ENCODE measurements around the gene LRRN4CL.
"Not testable (repeated sequence)": the region's sequence is repeated elsewhere in the genome, so short reads cannot be mapped to it uniquely, and the experiment has no call there.

LRRN4CL gene

GRCh38 chr11:62676698-62677097 is 12.6 kb downstream of the LRRN4CL start:
- DNase-seq (ENCODE audit: low read depth, low spot score) = no peak

- DNase-seq (ENCODE audit: low read depth, low spot score) = not testable (repeated sequence)
Observed at GRCh38 chr11:62675415-62675814, 13.9 kb downstream of the LRRN4CL start.

DNA sequence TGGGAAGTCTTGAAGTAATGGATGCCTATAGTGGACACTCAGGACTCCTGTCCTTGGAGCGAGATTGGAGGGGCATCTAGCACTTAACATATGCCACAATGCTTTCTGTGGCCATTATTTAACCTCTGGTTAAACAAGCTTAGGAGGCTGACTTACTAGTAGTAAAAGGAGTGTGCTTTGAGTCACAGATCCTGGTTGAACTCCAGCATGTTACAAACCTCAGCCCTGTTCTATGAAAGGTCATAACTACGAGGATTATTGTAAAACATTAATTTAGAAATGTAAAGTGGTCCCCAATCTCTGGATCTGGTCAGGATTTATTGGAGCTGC is 16.2 kb downstream of the LRRN4CL start:
- no peak for DNase-seq (ENCODE audit: low read depth, low spot score)

DNA sequence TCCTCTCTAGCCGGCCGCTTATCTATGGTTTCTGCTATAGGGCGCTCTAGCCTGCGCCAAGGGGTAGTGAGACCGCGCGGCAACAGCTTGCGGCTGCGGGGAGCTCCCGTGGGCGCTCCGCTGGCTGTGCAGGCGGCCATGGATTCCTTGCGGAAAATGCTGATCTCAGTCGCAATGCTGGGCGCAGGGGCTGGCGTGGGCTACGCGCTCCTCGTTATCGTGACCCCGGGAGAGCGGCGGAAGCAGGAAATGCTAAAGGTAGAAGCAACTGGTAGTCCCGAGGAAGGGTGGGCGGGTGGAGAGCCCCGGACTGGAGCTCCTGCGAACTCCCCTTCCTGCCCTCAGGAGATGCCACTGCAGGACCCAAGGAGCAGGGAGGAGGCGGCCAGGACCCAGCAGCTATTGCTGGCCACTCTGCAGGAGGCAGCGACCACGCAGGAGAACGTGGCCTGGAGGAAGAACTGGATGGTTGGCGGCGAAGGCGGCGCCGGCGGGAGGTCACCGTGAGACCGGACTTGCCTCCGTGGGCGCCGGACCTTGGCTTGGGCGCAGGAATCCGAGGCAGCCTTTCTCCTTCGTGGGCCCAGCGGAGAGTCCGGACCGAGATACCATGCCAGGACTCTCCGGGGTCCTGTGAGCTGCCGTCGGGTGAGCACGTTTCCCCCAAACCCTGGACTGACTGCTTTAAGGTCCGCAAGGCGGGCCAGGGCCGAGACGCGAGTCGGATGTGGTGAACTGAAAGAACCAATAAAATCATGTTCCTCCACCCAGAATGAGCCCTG is 17.5 kb downstream of the LRRN4CL start, which contains the start of the genes LBHD1 and UQCC3:
TSS of gene LBHD1 (minus strand) at position 660 of the 782 bp plus-strand sequence. CDS start 2,236 bp downstream, outside the sequence.
TSS of gene UQCC3 (plus strand) at position 66 of the 782 bp plus-strand sequence. CDS start at position 139, 73 bp downstream.
- DNase-seq (ENCODE audit: low read depth, low spot score) = peak; percentile 89

DNA sequence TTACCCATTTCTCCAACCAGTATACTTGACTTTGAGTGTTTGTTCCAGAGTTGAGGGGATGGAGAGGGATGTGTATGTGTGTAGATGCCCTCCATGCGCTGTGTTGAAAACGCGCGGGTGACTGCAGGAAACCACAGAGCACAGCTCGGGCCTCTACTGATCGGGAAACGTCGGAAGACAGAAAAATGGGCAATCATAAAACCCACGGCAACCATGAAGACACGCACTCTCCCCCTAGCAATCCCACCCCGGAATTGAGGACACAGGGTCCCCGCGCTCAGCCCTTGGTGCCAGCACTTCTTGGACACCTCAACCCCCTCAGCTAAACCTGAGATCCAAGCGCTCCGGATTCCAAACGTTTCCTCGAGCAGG is 18.1 kb downstream of the LRRN4CL start:
- no peak for DNase-seq (ENCODE audit: low read depth, low spot score)

DNA sequence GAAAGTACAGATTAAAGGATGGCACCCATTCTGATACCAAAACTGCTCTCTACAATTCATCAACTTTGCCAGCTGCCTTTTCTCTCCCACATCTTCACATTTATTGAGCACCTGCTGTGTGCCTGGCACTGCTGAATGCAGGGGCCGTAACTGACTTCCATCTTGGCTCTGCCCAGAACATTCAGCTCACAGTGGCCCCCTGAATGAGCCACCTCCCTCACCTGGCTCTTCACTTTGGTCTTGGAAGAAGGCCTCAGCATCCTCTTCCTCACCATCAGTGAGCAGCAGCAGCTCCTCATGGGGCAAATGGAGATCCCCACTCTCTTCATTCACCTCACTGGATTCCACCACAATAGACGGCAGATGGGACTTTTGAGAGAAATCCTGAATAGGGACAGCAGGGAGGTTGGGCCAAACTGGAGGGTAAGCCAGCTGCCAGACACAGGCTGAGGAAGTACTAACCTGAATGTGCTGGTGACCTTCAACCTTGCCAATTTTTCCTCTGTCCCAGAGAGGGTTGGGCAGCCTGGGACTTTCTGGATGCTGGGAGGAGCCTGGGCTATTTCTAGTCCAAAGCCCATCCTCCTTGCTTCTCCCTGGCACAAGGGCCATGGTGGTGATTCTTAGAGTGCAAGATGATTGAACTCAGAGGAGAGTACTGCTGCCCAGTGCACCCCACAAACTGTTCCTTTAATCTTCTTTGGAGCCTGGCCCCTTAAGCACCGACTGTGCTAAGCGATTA is 19.7 kb downstream of the LRRN4CL start:
- peak; percentile 35 for DNase-seq (ENCODE audit: low read depth, low spot score)

GRCh38 chr11:62667460-62667859 is 21.9 kb downstream of the LRRN4CL start:
- DNase-seq (ENCODE audit: low read depth, low spot score) = no peak

DNA sequence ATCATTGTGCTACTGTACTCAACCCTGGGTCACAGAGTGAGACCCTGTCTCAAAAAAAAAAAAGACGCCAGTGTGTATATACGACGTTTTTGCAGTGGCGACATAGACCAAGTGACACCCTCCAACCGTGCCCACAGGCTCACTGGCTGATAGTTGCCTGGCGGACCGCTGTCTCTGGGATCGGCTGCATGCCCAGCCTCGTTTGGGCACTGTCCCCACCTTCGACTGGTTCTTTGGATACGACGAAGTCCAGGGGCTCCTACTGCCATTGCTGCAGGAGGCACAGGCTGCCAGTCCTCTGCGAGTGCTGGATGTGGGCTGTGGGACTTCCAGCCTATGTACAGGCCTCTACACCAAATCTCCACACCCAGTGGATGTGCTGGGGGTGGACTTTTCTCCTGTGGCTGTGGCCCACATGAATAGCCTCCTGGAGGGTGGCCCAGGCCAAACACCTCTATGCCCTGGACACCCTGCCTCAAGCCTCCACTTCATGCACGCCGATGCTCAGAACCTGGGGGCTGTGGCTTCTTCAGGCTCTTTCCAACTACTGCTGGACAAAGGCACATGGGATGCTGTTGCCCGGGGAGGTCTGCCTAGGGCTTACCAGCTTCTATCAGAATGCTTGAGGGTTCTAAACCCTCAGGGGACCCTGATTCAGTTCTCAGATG is 22.9 kb downstream of the LRRN4CL start:
- DNase-seq (ENCODE audit: low read depth, low spot score) = peak; percentile 27

DNA sequence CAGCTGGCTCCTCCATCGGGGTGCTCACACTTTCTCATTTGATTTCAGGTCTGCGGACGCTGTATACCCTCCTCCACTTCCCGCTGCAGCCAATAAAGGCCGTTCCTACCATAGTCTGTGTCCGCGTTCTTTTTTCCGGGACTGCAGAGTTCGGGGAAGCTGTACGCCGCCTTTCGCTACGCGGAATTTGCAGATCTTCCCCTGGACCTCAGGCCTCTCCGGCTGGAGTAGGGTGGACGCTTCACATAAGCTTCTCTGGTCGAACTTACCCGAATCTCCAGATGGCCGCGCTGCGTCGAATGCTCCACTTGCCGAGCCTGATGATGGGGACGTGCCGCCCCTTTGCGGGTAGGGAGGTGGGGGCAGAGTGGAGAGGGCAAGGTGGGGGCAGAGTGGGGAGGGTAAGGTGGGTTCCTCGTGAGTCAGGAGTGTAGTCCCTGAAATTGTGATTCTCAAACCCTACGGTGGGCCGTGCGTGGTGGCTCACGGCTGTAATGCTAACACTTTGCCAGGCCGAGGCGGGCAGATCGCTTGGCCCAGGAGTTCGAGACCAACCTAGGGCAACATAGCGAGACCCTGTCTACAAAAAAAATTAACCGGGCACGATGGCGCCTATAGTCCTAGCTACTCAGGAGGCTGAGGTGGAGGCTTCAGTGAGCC is 23.6 kb downstream of the LRRN4CL start:
- no peak for DNase-seq (ENCODE audit: low read depth, low spot score)

- peak; percentile 96 for DNase-seq (ENCODE audit: low read depth, low spot score)
Observed at GRCh38 chr11:62665075-62665598, 24.2 kb downstream of the LRRN4CL start, which contains the start of the genes C11orf98 and CSKMT. TSS of gene C11orf98 (minus strand) at chr11:62665210. CDS start at chr11:62665169, 41 bp downstream. TSS of gene CSKMT (plus strand) at chr11:62665312. CDS start at chr11:62665880, 568 bp downstream.

DNA sequence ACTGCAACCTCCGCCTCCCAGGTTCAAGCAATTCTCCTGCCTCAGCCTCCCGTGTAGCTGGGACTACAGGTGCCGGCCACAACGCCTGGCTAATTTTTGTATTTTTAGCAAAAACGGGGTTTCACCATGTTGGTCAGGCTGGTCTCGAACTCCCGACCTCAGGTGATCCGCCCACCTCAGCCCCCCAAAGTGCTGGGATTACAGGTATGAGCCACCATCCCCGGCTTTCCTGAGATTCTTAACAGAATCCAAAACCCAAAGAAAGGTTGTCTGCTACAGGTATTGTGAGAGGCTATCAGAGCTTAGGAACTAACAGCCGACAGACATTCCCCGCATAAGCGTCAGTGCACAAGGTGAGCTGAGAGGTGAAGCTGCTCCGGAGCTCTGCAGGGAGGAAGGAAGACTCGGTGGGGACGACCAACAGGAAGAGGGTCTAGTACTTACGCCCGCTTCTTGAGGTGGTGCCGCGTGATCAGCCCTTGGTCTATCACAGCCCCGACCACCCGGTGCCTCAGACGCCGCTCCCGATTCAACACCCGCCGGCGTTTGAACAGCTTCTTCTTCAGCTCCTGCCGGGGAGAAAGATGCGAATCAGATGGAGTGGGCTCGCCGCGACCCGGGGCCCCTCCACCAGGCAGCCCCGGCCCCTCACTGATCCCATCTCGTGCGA is 24.8 kb downstream of the LRRN4CL start:
- peak; percentile 89 for DNase-seq (ENCODE audit: low read depth, low spot score)

DNA sequence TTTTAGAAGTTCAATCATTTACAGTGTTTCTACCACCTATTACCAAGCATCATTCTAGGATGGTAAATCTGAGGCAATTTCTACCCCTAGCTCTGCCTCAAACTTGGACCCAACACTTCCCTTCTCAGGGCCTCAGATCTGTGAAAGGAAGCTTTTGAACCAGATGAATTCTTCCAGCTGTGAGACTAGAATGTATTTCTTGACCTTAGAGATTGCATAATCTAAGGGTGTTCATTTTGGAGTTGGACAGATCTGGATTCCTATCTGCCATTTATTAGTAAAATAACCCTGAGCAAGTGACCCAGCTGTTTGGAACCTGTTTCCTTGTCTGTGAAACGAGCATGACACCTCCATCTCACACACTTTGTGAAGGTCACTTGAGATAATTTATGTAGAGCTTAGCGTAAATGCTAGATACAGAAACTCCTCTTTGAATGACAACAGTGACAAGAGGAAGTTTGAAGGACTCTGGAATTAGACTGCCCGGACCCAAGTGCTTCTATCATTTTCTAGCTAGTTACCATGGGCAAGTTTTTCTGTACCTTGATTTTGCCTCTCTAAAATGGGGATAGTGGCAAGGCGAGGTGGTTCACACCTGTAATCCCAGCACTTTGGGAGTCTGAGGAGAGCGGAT is 32.4 kb downstream of the LRRN4CL start:
- DNase-seq (ENCODE audit: low read depth, low spot score) = no peak

DNA sequence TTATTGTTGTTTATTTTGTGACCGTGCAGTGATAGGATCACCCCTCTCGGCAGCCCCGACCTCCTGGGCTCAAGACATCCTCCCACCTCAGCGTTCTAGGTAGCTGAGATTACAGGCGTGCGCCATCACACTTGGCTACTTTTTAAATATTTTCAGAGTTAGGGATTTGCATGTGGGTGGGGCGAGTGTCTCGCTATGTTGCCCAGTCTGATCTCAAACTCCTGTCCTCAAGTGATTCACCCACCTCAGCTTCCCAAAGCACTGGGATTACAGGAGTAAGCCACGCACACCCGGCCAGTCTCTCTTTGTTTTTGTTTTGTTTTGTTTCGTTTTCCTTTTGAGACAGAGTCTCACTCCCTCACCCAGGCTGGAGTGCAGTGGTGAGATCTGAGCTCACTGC is 35.0 kb downstream of the LRRN4CL start:
- DNase-seq (ENCODE audit: low read depth, low spot score) = no peak

GRCh38 chr11:62652161-62653006 is 36.9 kb downstream of the LRRN4CL start:
- DNase-seq (ENCODE audit: low read depth, low spot score) = no peak

GRCh38 chr11:62650283-62650682 is 39.0 kb downstream of the LRRN4CL start:
- DNase-seq (ENCODE audit: low read depth, low spot score) = not testable (repeated sequence)

DNA sequence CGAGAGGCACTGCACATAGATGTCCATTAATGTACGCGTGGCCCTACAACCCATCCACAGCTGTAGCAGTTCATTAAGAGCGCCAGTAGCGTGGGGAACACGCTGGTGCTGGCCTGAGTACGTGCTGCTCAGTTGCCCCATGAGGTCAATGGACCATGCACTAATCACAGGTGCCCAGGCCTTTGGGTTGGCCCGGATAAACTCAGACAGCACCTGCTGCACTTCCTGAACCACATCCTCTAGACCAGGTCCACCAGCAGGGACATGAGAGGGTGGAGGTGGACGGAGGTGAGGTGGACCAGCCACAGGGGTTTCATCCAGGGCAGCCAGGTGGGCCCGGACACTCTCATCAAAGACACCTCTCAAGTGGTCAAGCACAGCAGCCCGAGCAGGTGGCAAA is 39.8 kb downstream of the LRRN4CL start:
- no peak for DNase-seq (ENCODE audit: low read depth, low spot score)

- DNase-seq (ENCODE audit: low read depth, low spot score) = no peak
Observed at GRCh38 chr11:62648967-62649364, 40.4 kb downstream of the LRRN4CL start.

DNA sequence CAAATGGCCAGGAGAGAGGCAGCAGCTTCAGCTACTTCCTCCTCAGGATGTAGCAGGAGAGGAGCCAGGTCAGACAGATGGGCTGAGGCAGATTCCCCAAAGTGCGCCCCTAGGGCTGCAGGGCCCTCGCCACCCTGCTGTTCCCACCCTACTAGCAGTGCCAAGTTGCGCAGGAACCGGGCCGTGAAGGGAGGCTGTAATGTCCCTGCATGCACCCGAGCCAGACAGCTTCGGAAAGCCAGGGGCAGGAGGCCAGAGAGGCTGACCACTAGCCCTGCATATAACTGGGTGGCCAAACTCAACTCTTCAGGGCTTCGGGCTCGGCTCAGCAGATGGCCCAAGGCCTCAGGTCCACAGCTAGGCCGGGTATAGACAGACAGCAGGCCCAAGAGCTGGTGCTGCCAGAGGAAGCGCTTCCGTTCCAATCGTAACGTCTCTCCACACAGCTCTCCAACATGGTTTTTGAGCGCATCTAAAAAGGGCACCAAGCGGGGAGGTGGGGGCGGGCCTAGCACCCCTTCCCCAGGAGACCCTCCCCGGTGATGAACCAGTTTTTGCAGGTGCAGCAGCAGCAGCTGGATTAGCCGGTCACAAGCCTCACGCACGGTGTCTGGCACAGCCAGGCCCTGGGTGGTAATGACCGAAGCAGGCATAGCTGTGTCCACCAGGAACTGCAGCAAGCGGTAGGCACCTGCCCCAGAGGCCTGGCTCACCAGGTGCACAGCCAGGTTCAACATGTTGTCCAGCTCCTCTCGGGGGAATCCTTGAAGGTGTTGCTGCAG is 41.0 kb downstream of the LRRN4CL start:
- DNase-seq (ENCODE audit: low read depth, low spot score) = no peak

DNA sequence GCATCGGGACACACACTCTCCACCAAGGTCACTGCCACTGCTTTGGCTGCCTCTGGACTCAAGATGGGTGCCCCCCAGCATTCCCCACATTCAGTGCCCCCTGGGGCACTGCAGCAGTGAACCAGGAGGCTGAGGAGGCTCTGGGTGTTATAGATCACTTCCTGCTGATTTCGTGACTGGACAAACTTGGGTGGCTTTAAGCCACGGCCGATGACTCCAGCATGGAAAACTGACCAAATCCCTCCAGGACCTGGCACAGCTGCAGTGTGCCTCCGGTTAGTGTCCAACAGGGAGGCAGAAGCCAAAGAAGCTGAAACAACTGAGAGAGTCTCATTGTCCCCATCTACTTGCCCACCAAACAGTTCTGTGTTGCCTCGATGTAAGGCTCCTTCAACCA is 41.7 kb downstream of the LRRN4CL start:
- DNase-seq (ENCODE audit: low read depth, low spot score) = no peak

Data from ELF-1 (cell line).